Sigmoid colon (tissue), 7 donors: ENCODE measurements around the gene CDCP1. TPM values are rescaled to one million over a fixed set of nuclear protein-coding genes. Genes with fewer than 3 reads are reported as not detected.
"Not testable (repeated sequence)": the region's sequence is repeated elsewhere in the genome, so short reads cannot be mapped to it uniquely, and the experiment has no call there.

ENCODE experiments used
- DNase-seq: peaks from one replicate; pipeline ENCODE4 v3.0.0-alpha.2; 2019
- H3K27ac ChIP-seq, 4 donors: fragments of 200-600 bp; sonication (generic); one replicate each; pipeline ENCODE4 v1.5.1; 2016 to 2019; ENCODE audit warnings: mild to moderate bottlenecking in 1 of 4
- H3K27me3 ChIP-seq, 3 donors: fragments of 200-600 bp; sonication (generic); one replicate each; pipeline ENCODE4 v1.5.1; 2019; ENCODE audit warnings: mild to moderate bottlenecking in 1 of 3
- H3K36me3 ChIP-seq, 4 donors: fragments of 200-600 bp; sonication (generic); one replicate each; pipeline ENCODE4 v1.5.1; 2016 to 2019
- H3K4me1 ChIP-seq, 4 donors: fragments of 200-600 bp; sonication (generic); one replicate each; pipeline ENCODE4 v1.5.1; 2017 to 2019
- H3K4me3 ChIP-seq, 4 donors: fragments of 200-600 bp; sonication (generic); one replicate each; pipeline ENCODE4 v1.5.1; 2017 to 2019; ENCODE audit warnings: mild to moderate bottlenecking in 2 of 4, moderate library complexity in 1 of 4
- H3K9me3 ChIP-seq, 4 donors: fragments of 200-600 bp in 3 of 4; sonication (generic) in 3 of 4; one replicate each; pipeline versions ENCODE4 v1.5.1 to v1.6.1; 2013 to 2019
- CTCF ChIP-seq, 4 experiments: fragments of 450-650 bp in 3 of 4; fragments of 200-600 bp in 1 of 4; IDR thresholded peaks; one replicate each; pipeline ENCODE4 v1.5.1; 2016 to 2019; ENCODE audit warnings: antibody characterized with exemption in 4 of 4, mild to moderate bottlenecking in 3 of 4, moderate library complexity in 2 of 4
- EP300 ChIP-seq, 4 donors: sonication (generic); formaldehyde crosslinking; IDR thresholded peaks; one replicate each; pipeline ENCODE4 v1.6.1; 2017; ENCODE audit warnings: antibody characterized with exemption in 4 of 4
- POLR2A ChIP-seq, 2 donors: fragments of 450-650 bp; IDR thresholded peaks; one replicate each; pipeline ENCODE4 v1.6.1; 2016; ENCODE audit warnings: antibody characterized with exemption in 2 of 2, mild to moderate bottlenecking in 2 of 2, moderate library complexity in 2 of 2
- POLR2AphosphoS5 ChIP-seq, 4 donors: sonication (generic); formaldehyde crosslinking; IDR thresholded peaks; one replicate each; pipeline ENCODE4 v1.6.1; 2017; ENCODE audit warnings: antibody characterized with exemption in 4 of 4
- WGBS, 2 donors: extraction: QIAGEN DNeasy Blood & Tissue Kit; methylation state at CpG; one replicate each; pipeline ENCODE4 v1.1.7; 2013; 5-methylcytosine and 5-hydroxymethylcytosine counted together
- intact Hi-C: fragments of 100-400 bp; cut with DNase I; formaldehyde crosslinking; loops from one replicate; pipeline ENCODE4 v1.15.1; 2023
- polyA plus RNA-seq, 3 donors: library from polyadenylated mRNA; stranded (reverse); fragments of 200-250 nt; gene quantifications; one replicate each; pipeline ENCODE4 v1.2.3, GENCODE V29; 2013
- total RNA-seq, 4 donors: library from RNA; depleted of rRNA; stranded (reverse); fragments of >200 nt; gene quantifications; one replicate each; pipeline ENCODE4 v1.1.0, GENCODE V29; 2016
- donor health status: healthy with polysubstance abuse.
- donor health status: Bipolar disorder and iron deficiency.
- donor health status: healthy.

Gene CDCP1
- total and polyA plus RNA-seq, 7 donors = 0.71 to 35.2 (median 1.2) TPM

- WGBS, 2 donors = 3 to 12% methylated on average over 15 of the region's 15 CpGs
- TF ChIP-seq POLR2AphosphoS5 (IDR thresholded peaks at IDR 0.05) (no peak), EP300 (IDR thresholded peaks at IDR 0.05) (no peak), CTCF (IDR thresholded peaks at IDR 0.05) (no peak), POLR2A (IDR thresholded peaks at IDR 0.05) (no peak)
- H3K4me3 ChIP-seq = peak overlapping the region in 3 of 4 donors; percentile 43 to 53 (median 44)
- H3K9me3 ChIP-seq = no peaks in the 10 kb centered on the region
- no peak for DNase-seq
- H3K4me1 ChIP-seq = peaks cover 0 to 26% (median 14%) of the 10 kb centered on the region in 4 donors
- H3K27ac ChIP-seq = peak overlapping the region in 1 of 4 donors; percentile 16
- intact Hi-C loops = no loop called here
- H3K36me3 ChIP-seq = no peaks in the 10 kb centered on the region
- H3K27me3 ChIP-seq = peaks cover 12 to 26% (median 12%) of the 10 kb centered on the region in 3 donors
Observed at GRCh38 chr3:45145223-45145622, 955 bp downstream of the CDCP1 start.

- H3K36me3 ChIP-seq = no peaks in the 10 kb centered on the region
- peaks cover 0 to 34% (median 19%) of the 10 kb centered on the region in 4 donors for H3K4me1 ChIP-seq
- DNase-seq = no peak
- no peak for TF ChIP-seq CTCF (IDR thresholded peaks at IDR 0.05)
- no peak for TF ChIP-seq POLR2A (IDR thresholded peaks at IDR 0.05)
- no peak for TF ChIP-seq EP300 (IDR thresholded peaks at IDR 0.05)
- TF ChIP-seq POLR2AphosphoS5 (IDR thresholded peaks at IDR 0.05) = no peak
- no peaks in the 10 kb centered on the region for H3K9me3 ChIP-seq
- H3K27me3 ChIP-seq = peaks cover 12 to 26% (median 12%) of the 10 kb centered on the region in 3 donors
- peak overlapping the region in 1 of 4 donors; percentile 20 for H3K27ac ChIP-seq
- 69 to 79% methylated on average over 6 of the region's 6 CpGs for WGBS, 2 donors
- intact Hi-C loops = no loop called here
- no peak overlapping the region for H3K4me3 ChIP-seq
Observed at GRCh38 chr3:45143673-45144671, 2.2 kb downstream of the CDCP1 start.

- H3K27ac ChIP-seq, H3K27me3 ChIP-seq, intact Hi-C loops, H3K4me3 ChIP-seq, H3K36me3 ChIP-seq, H3K9me3 ChIP-seq, DNase-seq: not testable (repeated sequence)
- 22 to 67% methylated on average over 4 of the region's 4 CpGs for WGBS, 2 donors
- peaks cover 0 to 28% (median 13%) of the 10 kb centered on the region in 4 donors for H3K4me1 ChIP-seq
Observed at GRCh38 chr3:45140770-45141155, 5.4 kb downstream of the CDCP1 start.

- Histone ChIP-seq H3K27me3 (peaks cover 1 to 4% (median 3%) of the 10 kb centered on the region in 3 donors), H3K27ac (no peak overlapping the region), H3K36me3 (no peaks in the 10 kb centered on the region), H3K4me3 (no peak overlapping the region), H3K4me1 (peaks cover 0 to 23% (median 8%) of the 10 kb centered on the region in 4 donors), H3K9me3 (no peaks in the 10 kb centered on the region)
- intact Hi-C loops = no loop called here
- no peak for DNase-seq
- TF ChIP-seq POLR2AphosphoS5 (IDR thresholded peaks at IDR 0.05) (no peak), EP300 (IDR thresholded peaks at IDR 0.05) (no peak)
- WGBS, 2 donors = 11 to 56% methylated on average over 8 of the region's 8 CpGs
Observed at GRCh38 chr3:45140141-45140769, 5.9 kb downstream of the CDCP1 start.

- peak overlapping the region in 3 of 4 donors; percentile 20 to 49 (median 25) for H3K27ac ChIP-seq
- TF ChIP-seq EP300 (IDR thresholded peaks at IDR 0.05) (no peak), POLR2AphosphoS5 (IDR thresholded peaks at IDR 0.05) (no peak), POLR2A (IDR thresholded peaks at IDR 0.05) (no peak), CTCF (IDR thresholded peaks at IDR 0.05) (no peak)
- no peak for DNase-seq
- H3K9me3 ChIP-seq = no peaks in the 10 kb centered on the region
- H3K36me3 ChIP-seq = no peaks in the 10 kb centered on the region
- 49 to 67% methylated on average over 6 of the region's 6 CpGs for WGBS, 2 donors
- no peaks in the 10 kb centered on the region for H3K27me3 ChIP-seq
- intact Hi-C loops = no loop called here
- H3K4me1 ChIP-seq = peaks cover 0 to 17% (median 6%) of the 10 kb centered on the region in 4 donors
- no peak overlapping the region for H3K4me3 ChIP-seq
Observed at GRCh38 chr3:45139372-45140140, 6.6 kb downstream of the CDCP1 start.
